Panc1 (cell line): Measurements from ENCODE around the gene UBQLN1. TPM values are rescaled to one million over a fixed set of nuclear protein-coding genes. Genes with fewer than 3 reads are reported as not detected.

ENCODE experiments used
- ATAC-seq: fragments of 200-7000 bp; cut with Tn5 transposase; 2 replicates; pipeline ENCODE4 v1.9.1; 2020; ENCODE audit warnings: mild to moderate bottlenecking, moderate library complexity
- BruUV-seq: library from RNA; stranded (reverse); fragments of 400-500 nt; replicated peaks from 2 replicates; lab custom pipeline; 2021; lab: Mats Ljungman, UMichigan
- CTCF ChIA-PET: fragments of 300-600 bp; sonication (Branson Sonifier 250); formaldehyde crosslinking; loops from one replicate; lab custom pipeline; 2022; ENCODE audit warnings: antibody characterized with exemption; lab: Charles Lee
- POLR2A ChIA-PET: fragments of 300-600 bp; sonication (Branson Sonifier 250); formaldehyde crosslinking; loops from one replicate; lab custom pipeline; 2022; ENCODE audit warnings: antibody characterized with exemption; lab: Charles Lee
- DNase-seq: peaks from one replicate; pipeline ENCODE4 v3.0.0-alpha.2; 2010; ENCODE audit warnings: low read depth, low spot score
- H3K27ac ChIP-seq: 2 replicates; pipeline ENCODE4 v1.5.1; 2011; ENCODE audit warnings: mild to moderate bottlenecking, low read length, inconsistent platforms
- H3K27me3 ChIP-seq: fragments of 200-500 bp; sonication (Bioruptor generic); 2 replicates; pipeline ENCODE4 v1.6.0; 2014; ENCODE audit warnings: low read length, inconsistent platforms; ENCODE audit not compliant: control insufficient read depth, insufficient read depth
- H3K36me3 ChIP-seq: fragments of 200-500 bp; sonication (Bioruptor generic); 2 replicates; pipeline ENCODE4 v1.5.1; 2014; ENCODE audit warnings: inconsistent platforms, mild to moderate bottlenecking, low read length, moderate library complexity; ENCODE audit not compliant: control insufficient read depth, insufficient read depth
- H3K4me1 ChIP-seq: 2 replicates; pipeline ENCODE4 v1.5.1; 2011; ENCODE audit warnings: inconsistent platforms, mild to moderate bottlenecking, low read length, moderate library complexity; ENCODE audit not compliant: control insufficient read depth, insufficient read depth
- H3K4me3 ChIP-seq, 2 experiments: 2 replicates each; pipeline ENCODE4 v1.5.1; 2011 to 2012; ENCODE audit warnings: low read depth in 2 of 2, low read length in 2 of 2, mild to moderate bottlenecking in 2 of 2, inconsistent platforms in 1 of 2, moderate library complexity in 1 of 2
- H3K9me3 ChIP-seq: fragments of 200-500 bp; sonication (Bioruptor generic); 2 replicates; pipeline ENCODE4 v1.5.1; 2014; ENCODE audit warnings: low read depth, mild to moderate bottlenecking, inconsistent platforms, low read length, moderate library complexity; ENCODE audit not compliant: control insufficient read depth, insufficient read depth
- CTCF ChIP-seq: fragments of 450-650 bp; IDR thresholded peaks from 2 replicates; pipeline ENCODE4 v1.5.1; 2017; ENCODE audit warnings: mild to moderate bottlenecking
- POLR2AphosphoS5 ChIP-seq: IDR thresholded peaks from 2 replicates; pipeline ENCODE4 v1.6.1; 2012; ENCODE audit warnings: mild to moderate bottlenecking, low read depth, low read length, moderate library complexity
- REST ChIP-seq, 2 experiments: IDR thresholded peaks; 2 replicates each; pipeline ENCODE4 v1.6.1; 2011 to 2012; ENCODE audit warnings: low read depth in 2 of 2, control low read depth in 1 of 2, low read length in 1 of 2, mild to moderate bottlenecking in 1 of 2, moderate library complexity in 1 of 2; ENCODE audit not compliant: insufficient read depth in 1 of 2
- SIN3A ChIP-seq: IDR thresholded peaks from 2 replicates; pipeline ENCODE4 v1.6.1; 2012; ENCODE audit warnings: low read depth, mild to moderate bottlenecking, low read length, moderate library complexity, borderline replicate concordance; ENCODE audit not compliant: insufficient read depth
- TCF7L2 ChIP-seq: IDR thresholded peaks from 2 replicates; pipeline ENCODE4 v1.6.1; 2011; ENCODE audit warnings: mild to moderate bottlenecking, low read depth, low read length, inconsistent platforms
- in situ Hi-C: cut with HindIII; loops from 2 replicates; pipeline ENCODE4 v1.10.0; 2016; ENCODE audit warnings: low sequenced_read_pairs, low pct_unique_long_range_greater_than_20kb
- intact Hi-C: fragments of 100-400 bp; cut with micrococcal nuclease; formaldehyde crosslinking; loops from one replicate; pipeline ENCODE4 v1.10.0; 2022; ENCODE audit not compliant: unreplicated experiment
- total RNA-seq: library from RNA; stranded (reverse); gene quantifications from one replicate; pipeline ENCODE4 v1.2.1, GENCODE V29; 2021; ENCODE audit not compliant: unreplicated experiment

The UBQLN1 gene
- total RNA-seq, 1 experiment from 2014 or later = 92.8 TPM

- ChIA-PET CTCF (no interaction called here), POLR2A (interaction anchor here (0.7 kb wide), 1 partner anchor 12 kb away, joined by 5 read pairs; no protein-coding TSS in a partner anchor)
- Histone ChIP-seq H3K9me3 (no peaks in the 10 kb centered on the region), H3K27me3 (no peaks in the 10 kb centered on the region), H3K4me3 (no peak overlapping the region), H3K27ac (no peak overlapping the region), H3K4me1 (no peaks in the 10 kb centered on the region), H3K36me3 (peaks cover 8% of the 10 kb centered on the region)
- DNase-seq (no peak), ATAC-seq (no peak)
- intact Hi-C loops (no loop called here), in situ Hi-C loops (no loop called here)
- BruUV-seq = no TSS peak
- TF ChIP-seq POLR2AphosphoS5 (no peak), REST (IDR thresholded peaks at IDR 0.05; ENCODE audit: insufficient read depth in 1 of 2, low read depth in 2 of 2, low read length in 1 of 2) (no peak), SIN3A (no peak), CTCF (no peak), TCF7L2 (no peak)
These were observed 32.3 kb downstream of the UBQLN1 start for GRCh38 chr9:83675466-83675865.

- peaks cover 10% of the 10 kb centered on the region for H3K36me3 ChIP-seq
- in situ Hi-C loops (no loop called here), intact Hi-C loops (no loop called here)
- H3K4me3 ChIP-seq = no peak overlapping the region
- no peak for ATAC-seq
- BruUV-seq = no TSS peak
- TF ChIP-seq REST (IDR thresholded peaks at IDR 0.05; ENCODE audit: insufficient read depth in 1 of 2, low read depth in 2 of 2, low read length in 1 of 2) = no peak
- TF ChIP-seq CTCF = no peak
- TF ChIP-seq SIN3A = no peak
- TF ChIP-seq TCF7L2 = no peak
- TF ChIP-seq POLR2AphosphoS5 = no peak
- no peak for DNase-seq
- no peak overlapping the region for H3K27ac ChIP-seq
- H3K4me1 ChIP-seq = no peaks in the 10 kb centered on the region
- POLR2A ChIA-PET = no interaction called here
- no peaks in the 10 kb centered on the region for H3K27me3 ChIP-seq
- no peaks in the 10 kb centered on the region for H3K9me3 ChIP-seq
- CTCF ChIA-PET = no interaction called here
These were observed 36.3 kb downstream of the UBQLN1 start for GRCh38 chr9:83671451-83671850.
